Lower lobe of right lung (tissue), 2 donors: Measurements from ENCODE around the gene SLC66A2. TPM values are rescaled to one million over a fixed set of nuclear protein-coding genes. Genes with fewer than 3 reads are reported as not detected.

ENCODE experiments used
- ATAC-seq, 2 donors: fragments of 200-7000 bp; cut with Tn5 transposase; one replicate each; pipeline ENCODE4 v1.9.1; 2020 to 2022; ENCODE audit warnings: mild to moderate bottlenecking in 2 of 2, moderate library complexity in 2 of 2
- DNase-seq: peaks from one replicate; pipeline ENCODE4 v3.0.0-alpha.2; 2020
- H3K27ac ChIP-seq: fragments of 200-600 bp; one replicate; pipeline ENCODE4 v1.8.0; 2022
- H3K27me3 ChIP-seq: fragments of 200-600 bp; one replicate; pipeline ENCODE4 v1.8.0; 2022; ENCODE audit warnings: low read depth
- H3K36me3 ChIP-seq: fragments of 200-600 bp; one replicate; pipeline ENCODE4 v1.8.0; 2022; ENCODE audit warnings: mild to moderate bottlenecking
- H3K4me1 ChIP-seq: fragments of 200-600 bp; one replicate; pipeline ENCODE4 v1.8.0; 2022
- H3K4me3 ChIP-seq: fragments of 200-600 bp; one replicate; pipeline ENCODE4 v1.8.0; 2022; ENCODE audit warnings: mild to moderate bottlenecking
- H3K9me3 ChIP-seq: fragments of 200-600 bp; one replicate; pipeline ENCODE4 v1.8.0; 2022
- CTCF ChIP-seq: fragments of 200-600 bp; IDR thresholded peaks from one replicate; pipeline ENCODE4 v1.8.0; 2022; ENCODE audit warnings: antibody characterized with exemption, mild to moderate bottlenecking
- intact Hi-C: fragments of 100-400 bp; cut with DNase I; formaldehyde crosslinking; loops from one replicate; pipeline ENCODE4 v1.11.0; 2022
- total RNA-seq: library from RNA; stranded (reverse); fragmentation: NEBNext Ultra II Directional; extraction: Animal tissue kit (Norgen Biotek cat#: 25700); gene quantifications from one replicate; pipeline ENCODE4 v1.2.1, GENCODE V29; 2021
- donor health status: DM: no; HTN: yes; CAD: no; lungs with severe emphysema.

Gene SLC66A2
- total RNA-seq, 1 donor from 2014 or later, result 54.2 TPM

GRCh38 chr18:79884294-79884962 lies 67.0 kb downstream of the SLC66A2 start:
- DNase-seq (peak; percentile 36), ATAC-seq (no peak)
- Histone ChIP-seq H3K4me3 (no peak overlapping the region), H3K36me3 (no peaks in the 10 kb centered on the region), H3K27ac (no peak overlapping the region), H3K4me1 (no peaks in the 10 kb centered on the region), H3K9me3 (peaks cover 11% of the 10 kb centered on the region), H3K27me3 (peaks cover 6% of the 10 kb centered on the region)
- no peak for TF ChIP-seq CTCF
- intact Hi-C loops, result no loop called here

GRCh38 chr18:79883461-79884293 lies 67.8 kb downstream of the SLC66A2 start:
- intact Hi-C loops, result no loop called here
- Histone ChIP-seq H3K4me3 (no peak overlapping the region), H3K27me3 (peaks cover 6% of the 10 kb centered on the region), H3K36me3 (no peaks in the 10 kb centered on the region), H3K4me1 (no peaks in the 10 kb centered on the region), H3K27ac (no peak overlapping the region), H3K9me3 (peaks cover 3% of the 10 kb centered on the region)
- peak in 1 of 2 donors; percentile 11 for ATAC-seq
- peak; percentile 33 for DNase-seq
- TF ChIP-seq CTCF, result no peak

GRCh38 chr18:79882522-79883241 lies 68.8 kb downstream of the SLC66A2 start:
- intact Hi-C loops, result no loop called here
- DNase-seq, result peak; percentile 41
- Histone ChIP-seq H3K9me3 (no peaks in the 10 kb centered on the region), H3K4me1 (no peaks in the 10 kb centered on the region), H3K36me3 (no peaks in the 10 kb centered on the region), H3K27ac (no peak overlapping the region), H3K27me3 (peaks cover 6% of the 10 kb centered on the region), H3K4me3 (no peak overlapping the region)
- no peak for TF ChIP-seq CTCF
- ATAC-seq, result no peak

GRCh38 chr18:79881695-79882094 lies 69.8 kb downstream of the SLC66A2 start:
- H3K9me3 ChIP-seq, result no peaks in the 10 kb centered on the region
- no peak for ATAC-seq
- DNase-seq, result peak; percentile 16
- no peak overlapping the region for H3K4me3 ChIP-seq
- intact Hi-C loops, result no loop called here
- no peak for TF ChIP-seq CTCF
- H3K27ac ChIP-seq, result no peak overlapping the region
- no peaks in the 10 kb centered on the region for H3K4me1 ChIP-seq
- H3K36me3 ChIP-seq, result no peaks in the 10 kb centered on the region
- peaks cover 6% of the 10 kb centered on the region for H3K27me3 ChIP-seq

GRCh38 chr18:79879566-79879965 lies 71.9 kb downstream of the SLC66A2 start:
- H3K27ac ChIP-seq, result no peak overlapping the region
- H3K27me3 ChIP-seq, result no peaks in the 10 kb centered on the region
- no peak overlapping the region for H3K4me3 ChIP-seq
- ATAC-seq (no peak), DNase-seq (no peak)
- intact Hi-C loops, result no loop called here
- no peaks in the 10 kb centered on the region for H3K9me3 ChIP-seq
- TF ChIP-seq CTCF, result no peak
- H3K4me1 ChIP-seq, result no peaks in the 10 kb centered on the region
- no peaks in the 10 kb centered on the region for H3K36me3 ChIP-seq
